Kidney (tissue), 14 donors: ENCODE results near the gene EIF3F. TPM values are rescaled to one million over a fixed set of nuclear protein-coding genes. Genes with fewer than 3 reads are reported as not detected.

ENCODE experiments used
- DNase-seq, 5 donors: peaks; one replicate each; pipeline ENCODE4 v3.0.0-alpha.2; 2013 to 2020
- FAIRE-seq: peaks from 2 replicates; lab custom pipeline; 2012; peaks lifted over from hg19 to GRCh38; lab: Jason Lieb, UNC
- H3K27ac ChIP-seq, 2 donors: one replicate each; pipeline ENCODE4 v1.7.0; 2013; ENCODE audit warnings: low read depth in 2 of 2, low read length in 2 of 2, inconsistent platforms in 1 of 2
- H3K27me3 ChIP-seq: one replicate; pipeline ENCODE4 v1.7.1; 2013; ENCODE audit warnings: low read length, inconsistent platforms; ENCODE audit not compliant: control insufficient read depth, insufficient read depth
- H3K36me3 ChIP-seq, 3 donors: one replicate each; pipeline versions ENCODE4 v1.7.0 to v1.7.1; 2013; ENCODE audit warnings: low read length in 3 of 3, control low read depth in 1 of 3, inconsistent platforms in 1 of 3; ENCODE audit not compliant: insufficient read depth in 3 of 3, control insufficient read depth in 2 of 3
- H3K4me1 ChIP-seq, 3 donors: one replicate each; pipeline versions ENCODE4 v1.7.0 to v1.7.1; 2013; ENCODE audit warnings: low read length in 3 of 3, inconsistent platforms in 1 of 3, low read depth in 1 of 3; ENCODE audit not compliant: control insufficient read depth in 2 of 3, insufficient read depth in 2 of 3
- H3K4me3 ChIP-seq, 3 donors: one replicate each; pipeline versions ENCODE4 v1.7.0 to v1.8.1; 2013; ENCODE audit warnings: low read length in 3 of 3, control low read depth in 1 of 3, inconsistent platforms in 1 of 3
- H3K9ac ChIP-seq, 3 donors: one replicate each; pipeline versions ENCODE4 v1.7.0 to v1.7.1; 2013; ENCODE audit warnings: low read length in 3 of 3, control low read depth in 1 of 3, inconsistent platforms in 1 of 3
- H3K9me3 ChIP-seq, 3 donors: one replicate each; pipeline versions ENCODE4 v1.7.0 to v1.7.1; 2013; ENCODE audit warnings: low read length in 3 of 3, control low read depth in 1 of 3, inconsistent platforms in 1 of 3; ENCODE audit not compliant: control insufficient read depth in 2 of 3, insufficient read depth in 1 of 3
- intact Hi-C: fragments of 100-400 bp; cut with DNase I; formaldehyde crosslinking; loops from one replicate; pipeline ENCODE4 v1.11.1; 2022
- polyA plus RNA-seq: library from polyadenylated mRNA; stranded (reverse); fragments of 350-450 nt; fragmentation: Illumina TruSeq; extraction: RNeasy Lipid Tissue Mini Kit (QIAGEN cat#74804); gene quantifications from one replicate; pipeline ENCODE4 v1.2.3, GENCODE V29; 2014; ENCODE audit warnings: low read depth, low replicate concordance; ENCODE audit not compliant: insufficient read depth
- total RNA-seq: library from RNA; stranded (reverse); fragmentation: NEBNext Ultra II Directional; extraction: Animal tissue kit (Norgen Biotek cat#: 25700); gene quantifications from one replicate; pipeline ENCODE4 v1.2.1, GENCODE V29; 2021
- TF ChIP-seq, protein P1 (sequence below): IDR thresholded peaks from 3 replicates; pipeline ENCODE4 v1.5.1; 2012; ENCODE audit warnings: mild to moderate bottlenecking, moderate library complexity, borderline replicate concordance; ENCODE audit not compliant: insufficient read depth; ENCODE audit errors: extremely low read depth
- donor health status: control.
- donor health status: control.
- donor health status: control.
- donor health status: control.
- donor health status: control.
- donor health status: DM: yes; HTN: yes; CAD: no.
- donor health status: Normal renal cell carcinoma (clear cell type).

Gene EIF3F
- total and polyA plus RNA-seq, 2 donors from 2014 or later = 174 to 218 TPM

- Histone ChIP-seq H3K9ac (no peak overlapping the region), H3K36me3 (no peaks in the 10 kb centered on the region), H3K27ac (no peak overlapping the region), H3K4me3 (no peak overlapping the region), H3K27me3 (no peaks in the 10 kb centered on the region), H3K9me3 (peaks cover 0 to 3% (median 0%) of the 10 kb centered on the region in 3 donors), H3K4me1 (no peaks in the 10 kb centered on the region)
- TF ChIP-seq, protein P1, sequence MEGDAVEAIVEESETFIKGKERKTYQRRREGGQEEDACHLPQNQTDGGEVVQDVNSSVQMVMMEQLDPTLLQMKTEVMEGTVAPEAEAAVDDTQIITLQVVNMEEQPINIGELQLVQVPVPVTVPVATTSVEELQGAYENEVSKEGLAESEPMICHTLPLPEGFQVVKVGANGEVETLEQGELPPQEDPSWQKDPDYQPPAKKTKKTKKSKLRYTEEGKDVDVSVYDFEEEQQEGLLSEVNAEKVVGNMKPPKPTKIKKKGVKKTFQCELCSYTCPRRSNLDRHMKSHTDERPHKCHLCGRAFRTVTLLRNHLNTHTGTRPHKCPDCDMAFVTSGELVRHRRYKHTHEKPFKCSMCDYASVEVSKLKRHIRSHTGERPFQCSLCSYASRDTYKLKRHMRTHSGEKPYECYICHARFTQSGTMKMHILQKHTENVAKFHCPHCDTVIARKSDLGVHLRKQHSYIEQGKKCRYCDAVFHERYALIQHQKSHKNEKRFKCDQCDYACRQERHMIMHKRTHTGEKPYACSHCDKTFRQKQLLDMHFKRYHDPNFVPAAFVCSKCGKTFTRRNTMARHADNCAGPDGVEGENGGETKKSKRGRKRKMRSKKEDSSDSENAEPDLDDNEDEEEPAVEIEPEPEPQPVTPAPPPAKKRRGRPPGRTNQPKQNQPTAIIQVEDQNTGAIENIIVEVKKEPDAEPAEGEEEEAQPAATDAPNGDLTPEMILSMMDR = no peak
- intact Hi-C loops = no loop called here
- no peak for DNase-seq
- no peak for FAIRE-seq
Measured at GRCh38 chr11:7964261-7964660, 22.9 kb upstream of the EIF3F start.

DNA sequence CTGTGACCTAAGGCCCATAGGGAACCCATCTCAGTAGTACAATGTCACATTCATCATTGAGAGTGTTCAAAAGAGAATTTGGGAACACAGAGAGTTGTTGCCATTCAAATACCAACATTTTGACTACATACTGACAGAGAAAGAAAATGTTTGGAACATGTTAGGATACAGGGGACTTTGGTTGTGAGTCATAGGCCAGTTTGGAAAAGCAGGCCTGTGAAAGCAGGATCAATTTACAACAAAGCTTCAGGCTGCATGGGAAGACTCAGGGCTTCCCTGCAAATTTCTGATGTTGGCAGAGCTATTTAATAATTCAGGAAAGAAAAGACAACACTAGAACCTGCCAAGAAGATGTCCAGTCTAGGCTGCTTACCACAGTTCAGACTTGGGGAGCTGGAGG lies 22.3 kb upstream of the EIF3F start:
- DNase-seq = no peak
- H3K9me3 ChIP-seq = peaks cover 0 to 3% (median 0%) of the 10 kb centered on the region in 3 donors
- TF ChIP-seq, protein P1 = no peak
- FAIRE-seq = no peak
- no peak overlapping the region for H3K9ac ChIP-seq
- intact Hi-C loops = no loop called here
- no peaks in the 10 kb centered on the region for H3K36me3 ChIP-seq
- H3K4me1 ChIP-seq = no peaks in the 10 kb centered on the region
- H3K4me3 ChIP-seq = no peak overlapping the region
- H3K27ac ChIP-seq = no peak overlapping the region
- no peaks in the 10 kb centered on the region for H3K27me3 ChIP-seq

- Histone ChIP-seq H3K36me3 (no peaks in the 10 kb centered on the region), H3K27me3 (no peaks in the 10 kb centered on the region), H3K27ac (no peak within 1 kb of the TSS), H3K4me3 (no peak within 1 kb of the TSS), H3K9me3 (peaks cover 0 to 3% (median 0%) of the 10 kb centered on the region in 3 donors), H3K4me1 (no peaks in the 10 kb centered on the region), H3K9ac (no peak within 1 kb of the TSS)
- TF ChIP-seq, protein P1 = no peak
- FAIRE-seq (no peak), DNase-seq (no peak)
- intact Hi-C loops = no loop called here
Measured at GRCh38 chr11:7965386-7965785, 21.8 kb upstream of the EIF3F start, which contains the start of gene NLRP10. Gene NLRP10 (minus strand): TSS chr11:7965447. CDS start chr11:7963495, 1,952 bp downstream.

DNA sequence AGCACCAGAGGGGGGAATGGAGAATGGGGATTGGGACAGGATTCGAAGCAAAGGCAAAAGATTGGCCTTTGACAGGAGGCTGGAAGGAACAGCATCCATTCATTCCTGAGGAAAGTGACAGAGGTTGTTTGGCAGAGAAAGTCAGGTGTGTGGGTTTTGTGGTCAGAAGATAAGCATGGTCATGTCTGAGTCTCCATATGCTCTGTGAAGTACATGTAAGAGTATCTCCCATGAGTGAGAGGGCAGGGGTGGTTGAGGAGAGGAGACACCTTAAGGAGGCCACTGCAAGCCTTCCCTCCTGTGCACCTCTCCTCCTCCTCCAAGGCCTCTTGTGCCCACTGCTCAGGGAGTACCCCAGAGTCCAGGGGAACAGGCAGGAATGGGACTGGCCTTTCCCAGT lies 20.0 kb upstream of the EIF3F start:
- Histone ChIP-seq H3K4me3 (no peak overlapping the region), H3K27ac (no peak overlapping the region), H3K4me1 (no peaks in the 10 kb centered on the region), H3K27me3 (no peaks in the 10 kb centered on the region), H3K9me3 (no peaks in the 10 kb centered on the region), H3K36me3 (no peaks in the 10 kb centered on the region), H3K9ac (no peak overlapping the region)
- FAIRE-seq (no peak), DNase-seq (no peak)
- TF ChIP-seq, protein P1 = no peak
- intact Hi-C loops = no loop called here
